GM21717 (cell line): ENCODE results near the gene ZNF653.
"Not testable (repeated sequence)": the region's sequence is repeated elsewhere in the genome, so short reads cannot be mapped to it uniquely, and the experiment has no call there.

Source experiments
- ATAC-seq: cut with Tn5 transposase; IDR thresholded peaks from one replicate; pipeline ENCODE4 v1.9.1; 2021; ENCODE audit warnings: mild to moderate bottlenecking, moderate library complexity; ENCODE audit not compliant: unreplicated experiment

ZNF653 gene

DNA sequence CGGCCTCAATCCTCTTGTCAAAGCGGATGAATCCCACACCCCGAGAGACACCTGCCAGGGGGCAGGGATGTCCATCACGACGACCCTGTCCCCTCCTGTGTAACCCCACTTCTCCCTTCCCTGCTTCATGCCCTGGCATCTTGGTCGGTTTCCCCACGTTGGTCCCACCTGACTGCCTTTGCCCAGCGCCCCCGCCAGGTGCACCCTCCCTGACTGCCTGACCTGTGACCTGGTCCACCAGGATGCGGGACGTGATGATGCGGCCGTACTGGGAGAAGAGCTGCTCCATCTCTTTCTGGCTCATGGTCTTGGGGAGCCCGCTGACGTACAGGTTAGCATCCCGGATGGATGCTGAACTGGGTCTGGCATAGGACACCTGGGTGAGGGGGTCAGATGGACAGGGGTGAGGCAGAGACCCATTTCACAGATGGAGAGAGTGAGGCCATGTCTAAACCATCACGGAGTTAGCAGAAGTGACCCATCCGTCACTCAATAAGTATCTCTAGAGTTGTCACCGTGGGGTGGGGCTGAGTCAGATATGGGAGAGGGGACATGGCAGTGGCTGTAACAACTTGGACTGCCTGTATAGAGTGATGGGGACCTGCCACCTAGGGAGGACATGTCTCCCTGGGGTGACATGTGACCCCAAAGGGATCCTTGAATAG lies 47.3 kb downstream of the ZNF653 start:
- no peak for ATAC-seq

DNA sequence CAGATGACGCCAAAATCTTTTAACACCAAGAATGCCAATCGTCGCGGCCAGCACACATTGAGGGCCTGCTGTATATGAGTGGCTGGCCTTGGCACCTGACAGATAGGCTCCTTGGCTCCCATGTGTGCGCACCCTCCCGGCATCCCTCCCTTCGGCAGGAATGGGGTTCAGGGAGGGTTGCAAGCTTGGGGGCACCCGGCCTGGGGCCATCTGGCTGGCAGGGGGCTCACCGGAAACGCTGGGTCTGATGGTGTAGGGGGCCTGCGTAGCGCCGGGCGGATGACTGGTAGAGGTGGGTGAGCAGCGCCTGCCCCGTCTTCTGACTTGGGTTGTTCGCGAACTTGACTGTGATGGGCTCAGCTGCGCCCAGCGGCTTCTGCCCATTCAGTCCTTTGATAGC lies 47.8 kb downstream of the ZNF653 start:
- no peak for ATAC-seq

DNA sequence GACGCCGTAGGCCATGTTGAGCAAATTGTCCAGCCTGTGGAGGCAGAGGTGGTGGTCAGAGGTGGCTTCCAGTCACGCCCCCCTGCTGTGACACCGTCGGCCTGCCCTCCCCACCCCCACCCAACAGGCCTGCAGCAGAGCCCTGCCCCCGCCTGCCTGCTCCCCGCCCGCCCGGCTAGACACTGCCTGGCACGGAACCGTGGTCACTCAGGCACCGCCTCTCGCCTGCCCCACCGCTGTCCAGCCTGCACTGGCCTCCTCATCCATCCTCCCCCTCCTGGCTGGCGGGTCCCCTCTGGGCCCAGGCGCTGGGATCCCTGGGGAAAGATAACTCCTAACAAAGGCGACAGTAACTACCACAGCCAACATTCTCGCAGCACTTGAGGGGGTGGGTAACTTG lies 48.5 kb downstream of the ZNF653 start:
- ATAC-seq = no peak

DNA sequence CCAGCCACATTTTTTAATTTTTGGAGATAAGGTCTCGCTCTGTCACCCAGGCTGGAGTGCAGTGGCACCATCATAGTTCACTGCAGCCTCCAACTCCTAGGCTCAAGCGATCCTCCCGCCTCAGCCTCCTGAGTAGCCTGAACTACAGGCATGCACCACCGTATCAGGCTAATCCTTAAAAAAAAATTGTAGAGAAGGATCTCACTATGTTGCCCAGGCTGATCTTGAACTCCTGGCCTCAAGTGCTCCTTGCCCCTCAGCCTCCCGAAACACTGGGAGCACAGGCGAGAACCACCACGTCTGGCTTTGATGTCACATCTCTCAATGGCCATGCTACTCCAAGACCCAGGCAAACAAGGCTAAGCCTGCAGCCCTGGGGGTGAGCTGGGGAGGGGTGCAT lies 49.0 kb downstream of the ZNF653 start:
- ATAC-seq = no peak

DNA sequence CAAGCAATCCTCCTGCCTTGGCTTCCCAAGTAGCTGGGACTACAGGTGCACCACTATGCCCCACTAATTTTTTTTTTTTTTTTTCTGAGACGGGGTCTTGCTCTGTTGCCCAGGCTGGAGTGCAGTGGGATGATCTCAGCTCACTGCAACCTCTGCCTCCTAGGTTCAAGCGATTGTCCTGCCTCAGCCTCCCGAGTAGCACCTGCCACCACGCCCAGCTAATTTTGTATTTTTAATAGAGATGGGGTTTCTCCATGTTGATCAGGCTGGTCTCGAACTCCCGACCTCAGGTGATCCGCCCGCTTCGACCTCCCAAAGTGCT lies 50.4 kb downstream of the ZNF653 start:
- not testable (repeated sequence) for ATAC-seq

DNA sequence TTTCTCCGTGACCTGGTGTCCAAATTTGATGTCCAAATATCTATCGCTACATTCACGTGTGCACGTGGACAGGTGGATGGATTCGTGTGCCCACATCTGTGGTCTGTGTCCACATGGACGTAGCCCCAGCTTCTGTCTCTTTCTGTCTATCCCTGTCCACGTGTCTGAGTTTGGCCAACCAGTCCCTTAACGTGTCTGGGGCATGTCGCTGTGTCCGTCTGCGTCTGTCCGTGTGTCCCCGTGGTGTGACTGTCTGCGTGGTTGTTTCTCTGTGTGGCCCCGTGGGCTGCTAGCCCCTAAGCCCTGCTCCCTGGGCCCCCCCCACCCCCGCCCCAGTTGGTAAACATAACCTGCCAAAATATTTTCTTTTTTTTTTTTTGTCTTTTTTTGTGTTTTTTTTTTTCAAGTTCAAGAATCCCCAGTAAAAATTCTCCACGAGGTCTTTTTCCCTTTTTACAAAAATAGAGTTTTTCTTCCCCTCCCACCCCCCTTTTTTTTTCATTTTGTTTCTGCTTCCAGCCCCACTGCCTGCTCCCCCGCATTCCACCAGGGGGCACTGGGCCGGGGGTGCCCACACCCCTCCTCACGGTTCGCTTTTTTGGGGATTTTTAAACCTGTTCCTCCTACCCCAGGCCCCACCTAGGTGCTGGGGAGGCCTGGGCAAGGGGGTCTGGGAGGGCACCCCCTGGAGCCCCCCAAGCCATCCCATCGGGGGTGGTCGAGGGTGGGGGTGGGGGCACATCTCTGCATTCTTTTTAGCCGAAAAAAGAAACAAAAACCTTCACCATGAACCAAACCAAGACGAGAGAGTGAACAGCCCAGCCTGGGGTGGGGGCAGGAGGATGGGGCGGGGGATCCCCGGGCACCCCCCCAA lies 51.9 kb downstream of the ZNF653 start:
- ATAC-seq = no peak

DNA sequence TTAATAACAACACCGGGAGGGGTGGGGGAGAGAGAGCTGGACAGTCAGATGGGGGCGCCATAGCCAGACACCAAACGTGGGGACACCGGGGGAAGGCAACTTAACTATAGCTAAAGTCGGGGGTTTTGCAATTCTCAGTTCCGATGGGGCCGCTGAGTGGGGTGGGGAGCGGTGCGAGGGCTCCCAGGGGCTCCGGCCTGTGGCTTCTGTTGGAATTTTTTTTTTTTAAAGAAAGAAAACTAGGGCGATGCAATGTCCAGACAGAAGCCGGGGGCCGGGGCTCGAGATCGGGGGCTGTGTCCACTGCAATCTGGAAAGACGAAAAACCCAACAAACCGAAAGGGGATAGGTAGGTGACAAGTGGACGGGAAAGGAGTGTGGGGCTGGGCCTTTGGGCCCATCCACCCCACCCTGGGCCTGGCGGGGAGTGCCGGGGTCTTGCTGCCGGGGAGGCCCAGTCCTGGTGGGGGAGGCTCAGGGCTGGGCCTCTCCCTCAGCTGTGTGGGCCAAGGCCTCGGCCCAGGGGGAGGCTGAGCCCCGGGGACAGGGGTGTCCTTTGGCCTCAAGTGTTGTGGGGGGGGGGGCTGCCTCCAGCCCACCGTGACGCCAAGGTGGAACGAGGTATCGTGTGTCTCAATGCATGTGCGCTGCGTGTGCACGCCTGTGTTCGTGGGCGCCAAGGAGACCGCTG lies 52.9 kb downstream of the ZNF653 start:
- no peak for ATAC-seq

DNA sequence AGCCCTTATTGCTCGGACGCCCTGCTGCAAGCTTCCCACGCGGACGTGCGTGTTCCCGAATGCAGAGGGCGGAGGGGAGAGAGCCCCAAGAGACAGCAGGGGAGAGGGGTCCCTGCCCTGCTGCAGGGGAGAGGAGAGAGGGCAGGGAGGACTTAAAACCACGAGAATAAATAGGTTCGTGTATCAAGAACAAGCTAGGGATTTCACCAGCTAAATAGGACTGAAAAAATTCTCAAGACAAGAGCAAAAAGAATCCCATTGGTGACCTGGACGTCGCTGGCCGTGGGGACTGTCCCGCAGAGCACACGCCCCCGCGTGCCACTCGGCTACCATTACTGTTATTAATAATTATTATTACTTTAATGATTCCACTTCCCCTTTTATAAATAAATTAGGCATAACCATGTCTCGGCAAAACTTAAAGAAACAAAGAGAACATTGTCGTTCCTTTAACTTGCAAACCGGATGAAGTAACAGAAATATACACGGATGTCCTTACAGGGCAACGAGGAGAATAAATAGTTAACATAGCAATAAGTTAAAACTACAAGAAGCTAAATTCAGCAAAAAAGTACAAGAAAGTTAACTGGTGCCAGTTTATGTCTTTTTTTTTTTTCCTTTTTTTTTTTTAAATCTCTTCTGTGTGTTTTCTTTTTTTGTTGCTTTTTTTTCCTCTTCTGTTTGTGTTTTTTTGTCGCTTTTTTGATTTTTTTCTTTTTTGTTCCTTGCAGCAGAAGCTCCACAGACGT lies 53.6 kb downstream of the ZNF653 start:
- ATAC-seq = no peak

DNA sequence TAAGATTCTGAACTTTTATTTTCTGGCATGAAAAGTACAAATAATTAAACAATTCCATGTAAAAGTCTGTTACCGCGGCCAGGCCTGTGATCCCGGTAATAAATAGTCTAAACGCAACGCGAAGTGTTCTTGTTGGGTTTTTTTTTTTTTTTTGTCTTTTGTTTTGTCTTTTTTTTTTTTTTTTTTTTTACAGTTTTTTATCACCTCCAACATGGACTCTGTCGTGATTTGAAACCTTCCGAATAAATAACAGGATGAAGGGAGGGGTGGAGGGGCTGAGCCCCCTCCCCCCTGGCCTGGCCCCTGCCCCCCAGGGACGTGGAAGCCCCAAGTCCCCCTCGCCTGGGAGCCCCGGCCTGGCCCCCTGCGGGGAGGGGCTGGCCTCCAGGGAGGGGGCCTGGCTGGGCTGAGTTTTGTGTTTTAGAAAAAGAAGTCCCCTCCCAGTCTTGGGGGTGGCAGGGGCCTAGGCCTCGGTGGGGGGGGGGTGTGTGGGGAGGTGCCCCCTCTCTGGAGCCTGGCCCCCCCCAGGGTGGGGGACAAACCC lies 54.2 kb downstream of the ZNF653 start:
- ATAC-seq = no peak

DNA sequence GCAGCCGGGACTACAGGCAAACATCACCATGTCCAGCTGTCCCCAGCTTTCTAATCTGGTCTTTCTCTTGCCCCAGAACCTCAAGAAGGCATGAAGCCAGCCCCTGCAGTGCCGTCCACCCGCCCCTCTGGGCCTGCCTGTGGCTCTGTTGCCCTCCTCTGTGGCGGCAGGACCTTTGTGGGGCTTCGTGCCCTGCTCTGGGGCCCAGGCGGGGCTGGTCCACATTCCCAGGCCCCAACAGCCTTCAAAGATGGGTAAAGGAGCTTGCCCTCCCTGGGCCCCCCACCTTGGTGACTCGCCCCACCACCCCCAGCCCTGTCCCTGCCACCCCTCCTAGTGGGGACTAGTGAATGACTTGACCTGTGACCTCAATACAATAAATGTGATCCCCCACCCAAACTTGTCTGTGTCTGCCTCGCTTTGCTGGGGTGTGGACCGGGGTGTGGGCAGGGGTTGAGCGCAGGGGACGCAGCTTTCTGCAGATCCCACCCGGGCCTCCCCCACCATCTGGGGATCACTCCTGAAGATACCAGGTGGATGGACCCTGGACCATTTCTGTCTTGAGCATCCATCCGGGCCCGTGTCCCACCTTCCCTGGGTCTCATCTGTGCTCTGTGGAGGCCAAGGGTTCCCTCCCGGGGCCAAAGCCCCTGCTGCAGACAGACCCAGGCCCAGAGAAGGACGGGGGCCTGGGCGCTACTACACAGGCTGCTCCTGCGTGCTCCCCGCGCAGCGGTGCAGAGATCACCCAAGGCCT lies 54.9 kb downstream of the ZNF653 start:
- ATAC-seq = no peak

DNA sequence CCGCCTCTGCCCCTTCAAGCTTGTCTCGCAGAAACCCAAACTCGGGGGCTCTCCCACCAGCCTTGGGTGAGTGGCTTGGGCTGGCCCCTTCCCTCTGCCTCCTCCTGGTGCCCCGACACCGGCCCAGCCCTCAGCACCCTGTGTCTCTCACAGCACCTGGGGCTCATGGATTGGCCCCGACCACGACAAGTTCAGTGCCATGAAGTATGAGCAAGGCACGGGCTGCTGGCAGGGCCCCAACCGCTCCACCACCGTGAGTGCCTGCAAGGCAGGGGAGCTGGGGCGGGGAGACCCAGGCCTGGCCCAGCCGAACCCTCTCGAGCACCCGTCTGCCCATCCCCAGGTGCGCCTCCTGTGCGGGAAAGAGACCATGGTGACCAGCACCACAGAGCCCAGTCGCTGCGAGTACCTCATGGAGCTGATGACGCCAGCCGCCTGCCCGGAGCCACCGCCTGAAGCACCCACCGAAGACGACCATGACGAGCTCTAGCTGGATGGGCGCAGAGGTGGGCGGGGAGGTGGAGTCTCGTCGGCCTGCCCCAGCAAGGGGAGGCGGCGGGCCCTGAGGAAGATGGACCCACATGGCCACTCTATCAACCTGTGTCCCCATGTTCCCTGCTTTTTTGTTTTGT lies 56.6 kb downstream of the ZNF653 start:
- no peak for ATAC-seq

DNA sequence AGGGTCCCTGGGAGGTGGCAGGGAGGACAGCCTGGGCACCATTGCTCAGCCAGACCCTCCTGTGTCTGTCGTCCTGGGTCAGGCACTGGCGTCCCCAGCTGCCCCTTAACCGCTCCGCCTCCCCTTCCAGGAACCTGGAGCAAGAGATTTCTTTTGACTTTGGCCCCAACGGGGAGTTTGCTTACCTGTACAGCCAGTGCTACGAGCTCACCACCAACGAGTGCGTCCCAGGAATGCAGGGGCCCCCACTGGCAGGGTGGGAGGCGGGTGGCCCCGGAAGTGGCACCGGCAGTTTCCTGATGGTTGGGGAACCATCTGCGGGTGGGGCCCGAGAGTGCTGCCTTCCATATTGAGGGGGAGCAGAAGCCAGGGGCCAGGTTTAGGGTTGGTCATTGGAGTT lies 57.2 kb downstream of the ZNF653 start:
- ATAC-seq = no peak

DNA sequence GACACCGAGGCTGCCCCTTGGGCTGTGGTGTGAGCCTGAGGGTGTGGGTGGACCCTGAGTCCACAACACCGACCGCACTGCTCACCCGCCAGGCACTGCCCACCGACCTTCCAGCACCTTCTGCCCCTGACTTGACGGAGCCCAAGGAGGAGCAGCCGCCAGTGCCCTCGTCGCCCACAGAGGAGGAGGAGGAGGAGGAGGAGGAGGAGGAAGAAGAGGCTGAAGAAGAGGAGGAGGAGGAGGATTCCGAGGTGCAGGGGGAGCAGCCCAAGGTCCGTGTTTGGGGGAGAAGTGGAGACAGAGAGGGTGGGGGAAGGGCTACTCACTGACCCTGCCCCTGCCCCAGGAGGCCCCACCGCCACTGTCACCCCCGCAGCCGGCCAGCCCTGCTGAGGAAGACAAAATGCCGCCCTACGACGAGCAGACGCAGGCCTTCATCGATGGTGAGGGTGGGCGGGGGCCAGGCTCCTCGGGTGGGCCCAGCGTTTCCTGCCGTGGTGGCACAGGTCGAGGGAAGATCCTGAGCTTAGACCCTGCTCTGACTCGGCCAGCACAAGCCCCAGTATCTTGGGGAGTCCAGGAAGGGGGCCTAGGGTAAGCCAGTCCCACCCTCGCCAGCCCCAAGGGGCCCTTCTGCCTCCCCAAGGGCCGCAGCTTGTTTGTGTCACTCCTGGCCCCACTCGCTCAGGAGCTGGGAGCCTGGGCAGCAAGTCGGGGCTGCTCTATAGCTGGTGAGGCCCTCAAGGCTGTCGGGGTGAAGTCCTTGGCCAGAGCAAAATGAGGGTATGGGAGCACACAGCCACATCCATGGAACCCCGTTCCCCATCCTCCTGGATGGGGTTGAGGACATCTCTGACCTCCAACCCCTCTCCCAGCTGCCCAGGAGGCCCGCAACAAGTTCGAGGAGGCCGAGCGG lies 58.0 kb downstream of the ZNF653 start:
- ATAC-seq = no peak

DNA sequence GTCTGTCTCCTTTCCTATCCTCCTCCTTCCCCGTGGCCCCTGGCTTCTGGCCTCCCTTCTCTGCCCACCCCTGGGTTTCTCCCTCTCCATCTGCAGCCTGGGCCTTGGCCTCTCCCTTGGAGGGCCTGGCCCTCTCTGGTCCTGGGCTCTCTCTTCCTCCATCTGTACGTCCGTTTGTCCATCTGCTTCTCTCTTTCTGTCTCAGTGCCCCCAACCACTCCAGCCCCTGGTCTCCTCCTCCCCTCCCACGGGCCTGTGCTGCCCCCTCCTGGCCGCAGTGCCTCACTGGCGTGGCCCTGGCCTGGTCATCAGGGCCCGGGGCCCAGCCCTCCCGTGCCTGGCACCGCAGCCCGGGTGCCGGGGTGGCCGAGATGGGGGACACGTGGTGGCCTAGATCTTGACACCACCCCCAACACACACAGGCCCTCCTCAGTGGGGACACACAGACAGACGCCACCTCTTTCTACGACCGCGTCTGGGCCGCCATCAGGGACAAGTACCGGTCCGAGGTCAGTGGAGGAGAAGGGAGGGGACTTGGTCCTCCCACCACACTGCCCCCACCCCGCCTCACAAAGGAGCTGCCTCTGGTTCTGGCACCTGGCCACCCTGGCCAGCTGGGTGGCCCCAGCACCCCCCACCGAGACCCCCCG lies 58.9 kb downstream of the ZNF653 start:
- ATAC-seq = no peak

DNA sequence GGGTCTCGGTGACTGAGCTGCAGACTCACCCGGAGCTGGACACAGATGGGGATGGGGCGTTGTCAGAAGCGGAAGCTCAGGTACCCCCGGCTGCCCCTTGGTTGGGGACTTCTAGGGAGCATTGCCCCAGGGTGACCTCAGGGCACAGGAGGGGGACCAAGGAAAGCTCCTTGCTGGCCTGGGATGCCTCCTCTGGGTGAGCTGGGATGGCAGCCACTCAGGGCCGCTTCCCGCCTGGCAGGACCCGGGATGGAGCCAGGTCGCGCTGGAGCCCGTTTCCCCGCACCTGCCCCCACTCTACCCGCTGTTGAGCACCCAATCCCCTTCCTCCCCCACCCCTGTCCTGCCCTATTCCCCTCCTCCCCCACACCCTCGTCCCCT lies 59.4 kb downstream of the ZNF653 start:
- no peak for ATAC-seq

DNA sequence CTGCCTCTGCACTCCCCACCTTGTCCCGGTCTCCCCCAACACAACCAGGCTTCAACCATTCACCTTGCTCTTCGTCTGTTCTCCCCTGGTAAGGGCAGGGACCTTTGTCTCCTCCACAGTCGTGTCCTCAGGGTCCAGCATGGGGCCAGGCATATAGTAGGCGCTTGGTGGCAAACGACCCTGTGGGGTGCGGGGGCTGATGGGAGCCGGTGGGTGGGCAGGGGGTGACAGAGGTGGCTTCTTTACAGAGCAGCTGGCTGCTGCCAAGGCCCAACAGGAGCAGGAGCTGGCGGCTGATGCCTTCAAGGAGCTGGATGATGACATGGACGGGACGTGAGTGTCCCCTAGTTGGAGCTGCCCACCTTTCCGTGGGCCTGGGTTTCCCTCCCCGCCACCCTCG lies 60.5 kb downstream of the ZNF653 start:
- ATAC-seq = no peak

DNA sequence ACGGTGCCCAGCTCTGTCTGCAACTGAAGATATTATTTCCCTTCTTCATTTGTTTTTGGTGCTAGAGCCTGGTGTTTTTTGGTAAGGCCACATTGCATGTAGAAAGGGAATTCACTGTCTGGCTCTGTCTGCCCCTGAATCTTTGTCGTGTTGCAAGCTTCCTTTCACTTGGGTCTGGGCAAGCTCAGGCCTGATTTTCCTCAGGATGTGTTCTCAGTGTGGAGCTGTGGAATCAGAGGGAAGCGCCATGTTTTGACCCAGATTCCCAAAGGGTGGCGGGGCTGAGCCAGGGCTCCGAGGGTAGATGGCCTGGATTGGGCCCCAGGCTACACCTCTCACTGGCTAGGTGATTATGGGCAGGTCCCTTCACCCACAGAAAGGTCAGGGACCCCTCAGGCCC lies 61.6 kb downstream of the ZNF653 start:
- no peak for ATAC-seq

DNA sequence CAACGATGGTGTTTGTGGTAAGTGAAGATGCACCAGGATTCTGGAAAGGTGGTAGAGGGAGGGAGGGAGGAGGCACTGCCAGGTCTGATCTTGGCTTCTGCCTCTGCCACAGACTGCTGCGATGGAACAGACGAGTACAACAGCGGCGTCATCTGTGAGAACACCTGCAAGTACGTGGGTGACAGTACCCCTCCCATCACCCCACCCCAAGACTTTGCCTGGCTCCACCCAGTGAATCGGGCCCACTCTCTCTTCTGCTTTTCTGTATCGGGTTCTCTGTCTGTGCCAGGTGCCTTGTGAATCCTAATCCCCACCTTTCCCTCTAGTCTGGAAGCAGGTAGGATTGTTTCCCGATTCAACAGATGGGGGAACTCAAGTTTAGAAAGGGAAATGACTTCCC lies 67.7 kb downstream of the ZNF653 start:
- ATAC-seq = no peak
